GM23338 (cell line): ENCODE results near the gene C8G. TPM values are rescaled to one million over a fixed set of nuclear protein-coding genes. Genes with fewer than 3 reads are reported as not detected.

Experiments
- ATAC-seq: fragments of 200-7000 bp; cut with Tn5 transposase; 3 replicates; pipeline ENCODE4 v1.9.1; 2020
- DNase-seq: peaks from one replicate; pipeline ENCODE4 v3.0.0-alpha.2; 2015; ENCODE audit warnings: low spot score
- H2AFZ ChIP-seq: fragments of 200-600 bp; sonication (generic); 2 replicates; pipeline ENCODE4 v1.8.0; 2016; ENCODE audit warnings: antibody characterized with exemption, mild to moderate bottlenecking, moderate library complexity
- H3F3A ChIP-seq: fragments of 200-600 bp; sonication (generic); replicated peaks from 2 replicates; pipeline ENCODE4 v1.8.0; 2017; ENCODE audit warnings: antibody characterized with exemption, mixed run types, low read depth
- H3K27ac ChIP-seq: fragments of 200-600 bp; sonication (generic); 2 replicates; pipeline ENCODE4 v1.6.1; 2016; ENCODE audit warnings: low read depth
- H3K27me3 ChIP-seq: fragments of 200-600 bp; sonication (generic); 2 replicates; pipeline ENCODE4 v1.8.0; 2016; ENCODE audit warnings: mild to moderate bottlenecking, mixed run types, moderate library complexity; ENCODE audit not compliant: insufficient read depth
- H3K36me3 ChIP-seq: fragments of 200-600 bp; sonication (generic); 2 replicates; pipeline ENCODE4 v1.8.0; 2016; ENCODE audit warnings: mild to moderate bottlenecking; ENCODE audit not compliant: insufficient read depth
- H3K4me1 ChIP-seq: fragments of 200-600 bp; sonication (generic); 2 replicates; pipeline ENCODE4 v1.8.0; 2016; ENCODE audit warnings: mild to moderate bottlenecking, moderate library complexity; ENCODE audit not compliant: insufficient read depth
- H3K4me2 ChIP-seq: fragments of 200-600 bp; sonication (generic); 2 replicates; pipeline ENCODE4 v1.7.1; 2017; ENCODE audit warnings: mixed run types
- H3K4me3 ChIP-seq: fragments of 200-600 bp; sonication (generic); 2 replicates; pipeline ENCODE4 v1.6.1; 2016; ENCODE audit warnings: mixed run types
- H3K79me2 ChIP-seq: fragments of 200-600 bp; sonication (generic); replicated peaks from 2 replicates; pipeline ENCODE4 v1.8.0; 2017; ENCODE audit warnings: mild to moderate bottlenecking; ENCODE audit not compliant: insufficient read depth
- H3K9me2 ChIP-seq: fragments of 200-600 bp; sonication (generic); 2 replicates; pipeline ENCODE4 v1.8.0; 2017; ENCODE audit not compliant: insufficient read depth
- H4K20me1 ChIP-seq: fragments of 200-600 bp; sonication (generic); replicated peaks from 2 replicates; pipeline ENCODE4 v1.8.0; 2017; ENCODE audit warnings: mild to moderate bottlenecking; ENCODE audit not compliant: insufficient read depth
- H3K27ac Mint-ChIP-seq: 2 replicates; pipeline ENCODE4 v1.8.0; 2020; ENCODE audit warnings: inconsistent platforms, mild to moderate bottlenecking, moderate library complexity, mixed read lengths
- H3K27me3 Mint-ChIP-seq: 3 replicates; pipeline ENCODE4 v1.8.0; 2022; ENCODE audit warnings: low read depth, mild to moderate bottlenecking, moderate library complexity, mixed read lengths, inconsistent platforms; ENCODE audit not compliant: insufficient read depth, poor library complexity
- H3K36me3 Mint-ChIP-seq: 3 replicates; pipeline ENCODE4 v1.8.0; 2021; ENCODE audit warnings: low read depth, mild to moderate bottlenecking, inconsistent platforms, moderate library complexity, mixed read lengths
- H3K4me1 Mint-ChIP-seq: 3 replicates; pipeline ENCODE4 v1.8.0; 2020; ENCODE audit warnings: mild to moderate bottlenecking, inconsistent platforms, mixed read lengths
- H3K4me3 Mint-ChIP-seq: 3 replicates; pipeline ENCODE4 v1.8.0; 2021; ENCODE audit warnings: moderate library complexity, mild to moderate bottlenecking, inconsistent platforms, mixed read lengths
- H3K9me3 Mint-ChIP-seq: 3 replicates; pipeline ENCODE4 v1.8.0; 2020; ENCODE audit warnings: moderate library complexity, mild to moderate bottlenecking, inconsistent platforms, mixed read lengths
- CREB1 ChIP-seq: fragments of 250-450 bp; sonication (Bioruptor Pico); IDR thresholded peaks from 2 replicates; pipeline ENCODE4 v1.5.0; 2020; ENCODE audit warnings: low read depth, mild to moderate bottlenecking, moderate library complexity
- CTCF ChIP-seq, 2 experiments: fragments of 200-600 bp in 1 of 2; sonication (generic) in 1 of 2; conservative IDR thresholded peaks; 2 replicates each; pipeline versions ENCODE4 v1.5.1 to v1.6.1; 2016 to 2017; ENCODE audit warnings: antibody characterized with exemption in 2 of 2, low read depth in 2 of 2, mild to moderate bottlenecking in 2 of 2, moderate library complexity in 1 of 2
- ETS1 ChIP-seq: IDR thresholded peaks from 2 replicates; pipeline ENCODE4 v1.6.1; 2016; ENCODE audit warnings: antibody characterized with exemption
- EZH2 ChIP-seq: fragments of 200-600 bp; sonication (generic); IDR thresholded peaks from one replicate; pipeline ENCODE4 v1.8.0; 2017; ENCODE audit warnings: antibody characterized with exemption, mild to moderate bottlenecking, low read depth; ENCODE audit not compliant: unreplicated experiment
- EZH2phosphoT487 ChIP-seq: fragments of 200-600 bp; sonication (generic); IDR thresholded peaks from one replicate; pipeline ENCODE4 v1.8.1; 2018; ENCODE audit warnings: antibody characterized with exemption; ENCODE audit not compliant: unreplicated experiment
- JUNB ChIP-seq: IDR thresholded peaks from one replicate; pipeline ENCODE4 v1.6.1; 2016; ENCODE audit warnings: antibody characterized with exemption; ENCODE audit not compliant: unreplicated experiment
- NANOG ChIP-seq: IDR thresholded peaks from 2 replicates; pipeline ENCODE4 v1.6.1; 2016; ENCODE audit warnings: antibody characterized with exemption, borderline replicate concordance
- POLR2AphosphoS5 ChIP-seq: IDR thresholded peaks from 2 replicates; pipeline ENCODE4 v1.6.1; 2016; ENCODE audit warnings: antibody characterized with exemption, low read depth
- REST ChIP-seq: IDR thresholded peaks from one replicate; pipeline ENCODE4 v1.6.1; 2018; ENCODE audit warnings: antibody characterized with exemption; ENCODE audit not compliant: unreplicated experiment
- STAT1 ChIP-seq: IDR thresholded peaks from one replicate; pipeline ENCODE4 v1.6.1; 2016; ENCODE audit warnings: antibody characterized with exemption; ENCODE audit not compliant: unreplicated experiment
- ZNF114 ChIP-seq: fragments of 250-450 bp; sonication (Bioruptor Pico); IDR thresholded peaks from 2 replicates; pipeline ENCODE4 v1.5.0; 2020; ENCODE audit warnings: mild to moderate bottlenecking, moderate library complexity
- ZNF331 ChIP-seq: fragments of 250-450 bp; sonication (Bioruptor Pico); IDR thresholded peaks from 2 replicates; pipeline ENCODE4 v1.5.0; 2020; ENCODE audit warnings: low read depth, mild to moderate bottlenecking, moderate library complexity
- ZNF462 ChIP-seq: fragments of 250-450 bp; sonication (Bioruptor Pico); IDR thresholded peaks from 2 replicates; pipeline ENCODE4 v1.5.0; 2020; ENCODE audit warnings: mild to moderate bottlenecking, moderate library complexity
- polyA plus RNA-seq: library from polyadenylated mRNA; unstranded; fragments of >200 nt; fragmentation: Nextera tagmentation; extraction: Ambion mirVana; gene quantifications from 2 replicates; pipeline ENCODE4 v1.2.1, GENCODE V29; 2016
- total RNA-seq: library from RNA; depleted of rRNA; stranded (reverse); fragments of >200 nt; shearing (Covaris generic); gene quantifications from 2 replicates; pipeline ENCODE4 v1.2.3, GENCODE V29; 2014

C8G gene
- total and polyA plus RNA-seq, 2 experiments from 2014 or later: not detected

GRCh38 chr9:136983167-136983566 is 38.1 kb downstream of the C8G start:
- no peak overlapping the region for H3K4me2 ChIP-seq
- ATAC-seq: no peak
- H3K27ac Mint-ChIP-seq: no peak overlapping the region
- no peak overlapping the region for H3K27ac ChIP-seq
- H3K36me3 ChIP-seq: no peaks in the 10 kb centered on the region
- no peaks in the 10 kb centered on the region; the same call in 2 of the 3 replicates for H3K4me1 Mint-ChIP-seq
- no peaks in the 10 kb centered on the region for H3F3A ChIP-seq
- H3K36me3 Mint-ChIP-seq: no peaks in the 10 kb centered on the region; the same call in 2 of the 3 replicates
- H3K9me2 ChIP-seq: no peaks in the 10 kb centered on the region
- DNase-seq: no peak
- TF ChIP-seq POLR2AphosphoS5 (no peak), ZNF462 (CRISPR knock-in tag) (no peak), EZH2phosphoT487 (no peak), ZNF114 (CRISPR knock-in tag) (no peak), ZNF331 (no peak), ETS1 (no peak), CREB1 (no peak), NANOG (no peak), CTCF (conservative IDR thresholded peaks at IDR 0.05; ENCODE audit: low read depth in 2 of 2) (no peak), REST (no peak), EZH2 (no peak), STAT1 (no peak), JUNB (no peak)
- H3K27me3 ChIP-seq: peaks cover 39% of the 10 kb centered on the region
- no peak overlapping the region for H3K4me3 Mint-ChIP-seq
- no peaks in the 10 kb centered on the region for H3K9me3 Mint-ChIP-seq
- H3K79me2 ChIP-seq: no peaks in the 10 kb centered on the region
- no peaks in the 10 kb centered on the region for H4K20me1 ChIP-seq
- H3K27me3 Mint-ChIP-seq: peaks cover 20% of the 10 kb centered on the region
- no peak overlapping the region for H2AFZ ChIP-seq
- peaks cover 3% of the 10 kb centered on the region; the same call in 1 of the 2 replicates for H3K4me1 ChIP-seq
- no peak overlapping the region for H3K4me3 ChIP-seq
